ENCODE measurements around the gene ATP5F1D.

Gene ATP5F1D

DNA sequence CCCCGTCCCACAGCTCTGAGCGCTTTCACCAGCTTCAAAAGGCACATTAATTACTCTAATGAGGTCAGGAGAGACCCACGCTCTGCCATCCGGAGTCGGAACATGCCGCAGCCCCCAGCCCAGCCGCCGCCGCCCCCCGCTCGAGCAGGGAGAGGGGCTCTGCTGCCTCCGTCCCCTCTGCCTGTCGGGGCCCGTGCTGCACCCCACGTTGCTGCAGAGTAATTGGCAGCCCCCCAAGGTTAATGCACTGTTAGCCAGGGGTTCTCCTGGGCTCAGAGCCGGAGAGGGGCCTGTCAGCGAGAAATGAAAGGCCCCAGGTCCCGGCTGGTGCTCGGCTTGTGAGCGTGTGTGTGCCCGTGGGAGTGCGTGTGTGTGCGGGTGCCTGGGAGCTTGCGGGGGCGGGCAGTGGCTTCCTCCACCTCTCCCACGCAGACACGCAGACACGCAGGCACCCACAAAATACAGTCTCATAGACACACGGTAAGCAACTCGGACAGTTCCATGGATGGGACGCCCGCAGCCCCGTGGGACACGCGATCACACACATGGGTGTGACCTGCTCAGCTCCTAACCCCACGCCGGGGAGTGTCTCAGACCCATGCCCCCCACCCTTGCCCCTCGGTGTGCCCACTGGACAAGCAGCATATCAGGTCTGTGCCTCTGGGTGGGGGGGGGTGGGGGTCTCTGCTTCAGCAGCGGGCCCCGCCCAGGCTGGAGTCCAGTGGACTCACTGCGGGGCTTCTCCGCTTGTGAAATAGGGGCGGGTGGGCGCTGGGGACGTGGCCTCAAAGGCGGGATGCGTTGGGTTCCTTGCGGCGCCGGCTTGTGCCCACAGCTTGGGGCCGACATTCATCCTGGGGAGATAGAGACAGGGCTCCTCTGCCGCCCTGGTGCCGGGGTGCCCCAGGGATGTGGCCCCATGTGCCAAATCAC is 39.4 kb downstream of the ATP5F1D start:
- no peak overlapping the region for H3K4me3 ChIP-seq (ENCODE audit: low read depth in 1 of 2, low read length in 2 of 2)
- H3K9ac ChIP-seq (ENCODE audit: low read length) = no peak overlapping the region
- H3K27me3 ChIP-seq (ENCODE audit: control insufficient read depth in 1 of 2, insufficient read depth in 2 of 2, low read length in 2 of 2) = peaks cover 9 to 29% of the 10 kb centered on the region in 2 donors
- no peaks in the 10 kb centered on the region for H3K9me3 ChIP-seq (ENCODE audit: low read length)
- peaks cover 8% of the 10 kb centered on the region for H3K4me1 ChIP-seq (ENCODE audit: insufficient read depth, low read length)
- peaks cover 10% of the 10 kb centered on the region for H3K36me3 ChIP-seq (ENCODE audit: insufficient read depth, low read length)
- H3K27ac ChIP-seq (ENCODE audit: low read depth, low read length) = no peak overlapping the region

DNA sequence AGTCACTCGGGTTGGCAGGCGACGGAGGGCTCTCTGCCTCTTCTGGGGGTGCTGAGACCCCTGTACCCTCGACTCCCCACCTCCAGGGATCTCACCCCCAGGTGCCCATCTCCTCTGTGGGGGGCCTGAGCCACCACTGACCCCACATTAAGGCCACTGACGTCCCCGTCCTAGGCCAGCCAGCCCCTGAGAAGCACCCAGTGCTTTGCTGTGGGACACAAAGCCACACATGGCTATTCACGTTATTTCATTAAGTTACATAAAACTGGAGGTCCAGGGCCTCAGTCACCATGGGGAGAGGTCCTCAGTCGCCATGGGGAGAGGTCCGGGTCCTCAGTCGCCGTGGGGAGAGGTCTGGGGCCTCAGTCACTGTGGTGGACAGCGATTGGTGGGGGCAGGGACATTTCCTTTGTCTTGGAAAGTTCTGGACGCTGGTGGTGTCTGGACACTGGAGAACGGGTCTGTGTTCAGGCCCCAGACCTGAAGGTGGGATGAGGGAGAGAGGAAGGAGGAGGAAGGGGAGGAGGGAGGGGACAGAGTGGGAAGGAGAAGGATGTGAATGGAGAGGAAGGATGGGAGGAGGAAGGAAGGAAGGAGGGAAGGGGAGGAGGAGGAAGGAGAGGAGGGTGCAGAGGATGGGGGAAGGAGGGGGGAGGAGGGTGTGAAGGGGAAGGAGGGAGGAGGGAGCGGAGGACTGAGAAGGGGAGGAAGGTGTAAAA is 40.2 kb downstream of the ATP5F1D start:
- peaks cover 9 to 34% of the 10 kb centered on the region in 2 donors for H3K27me3 ChIP-seq (ENCODE audit: control insufficient read depth in 1 of 2, insufficient read depth in 2 of 2, low read length in 2 of 2)
- H3K4me1 ChIP-seq (ENCODE audit: insufficient read depth, low read length) = peaks cover 1% of the 10 kb centered on the region
- H3K9me3 ChIP-seq (ENCODE audit: low read length) = no peaks in the 10 kb centered on the region
- no peak overlapping the region for H3K4me3 ChIP-seq (ENCODE audit: low read depth in 1 of 2, low read length in 2 of 2)
- peaks cover 10% of the 10 kb centered on the region for H3K36me3 ChIP-seq (ENCODE audit: insufficient read depth, low read length)
- no peak overlapping the region for H3K27ac ChIP-seq (ENCODE audit: low read depth, low read length)
- no peak overlapping the region for H3K9ac ChIP-seq (ENCODE audit: low read length)

DNA sequence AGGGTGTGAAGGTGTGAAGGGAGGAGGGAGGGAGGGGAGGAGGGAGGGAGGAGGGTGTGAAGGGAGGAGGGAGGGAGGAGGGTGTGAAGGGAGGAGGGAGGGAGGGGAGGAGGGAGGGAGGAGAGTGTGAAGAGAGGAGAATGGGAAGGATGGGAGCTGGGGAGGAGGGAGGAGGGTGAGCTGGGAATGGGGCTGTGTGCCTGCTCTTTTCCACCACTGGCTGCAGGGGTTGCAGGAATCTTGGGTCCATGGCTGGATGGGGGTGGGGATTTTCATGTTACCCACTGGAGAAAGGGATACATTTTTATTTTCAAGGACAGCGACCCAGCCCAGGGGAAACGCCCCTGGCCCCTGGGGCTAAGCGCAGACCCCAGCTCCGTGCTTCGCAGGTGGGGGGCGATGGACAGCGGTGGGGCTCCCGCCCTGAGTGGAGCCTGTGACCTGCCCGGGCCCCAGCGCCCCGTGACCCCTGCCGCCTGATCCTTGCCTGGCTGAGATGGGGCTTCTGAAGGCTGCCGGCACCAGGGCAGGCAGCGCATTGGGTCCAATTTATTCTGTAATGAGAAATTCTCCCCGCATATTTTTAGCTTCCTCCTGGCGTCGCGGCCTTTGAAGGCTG is 41.1 kb downstream of the ATP5F1D start:
- Histone ChIP-seq H3K36me3 (ENCODE audit: insufficient read depth, low read length) (peaks cover 10% of the 10 kb centered on the region), H3K27ac (ENCODE audit: low read depth, low read length) (no peak overlapping the region), H3K4me1 (ENCODE audit: insufficient read depth, low read length) (no peaks in the 10 kb centered on the region)

DNA sequence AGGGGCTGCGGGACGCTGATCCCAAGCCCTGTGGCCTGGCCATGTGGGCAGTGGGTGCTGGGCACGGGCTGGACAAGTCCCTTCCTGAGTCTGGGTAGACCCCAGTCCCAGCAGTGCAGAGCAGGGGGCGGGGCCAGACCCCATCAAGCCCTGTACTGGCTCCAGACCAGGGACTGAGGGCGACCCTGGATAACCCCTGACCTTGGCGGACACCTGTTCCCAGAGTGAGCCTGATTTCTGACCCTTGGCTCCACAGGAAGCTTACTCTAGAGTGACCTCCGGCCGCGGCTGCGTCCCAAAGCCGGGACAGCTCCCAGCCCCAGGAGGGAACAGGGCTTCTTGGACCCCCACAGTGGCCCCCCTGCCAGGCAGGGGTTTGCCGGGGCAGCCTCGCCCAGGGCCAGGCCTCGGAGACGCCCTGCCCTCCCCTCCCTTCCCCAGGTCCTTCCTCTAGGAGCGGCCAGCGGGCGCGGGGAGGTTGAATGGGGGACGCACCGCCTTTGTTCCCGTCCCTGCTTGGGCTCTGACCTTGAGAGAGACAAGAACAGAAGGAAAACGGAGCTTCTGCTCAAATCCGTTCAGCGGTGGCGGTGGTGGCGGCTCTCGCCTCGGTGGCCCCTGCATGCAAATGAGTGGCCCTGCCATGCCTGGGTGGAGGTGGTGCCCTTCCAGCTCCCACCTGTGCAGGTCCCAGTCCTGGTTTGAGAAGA is 41.8 kb downstream of the ATP5F1D start:
- Histone ChIP-seq H3K27me3 (ENCODE audit: control insufficient read depth in 1 of 2, insufficient read depth in 2 of 2, low read length in 2 of 2) (peaks cover 9 to 50% of the 10 kb centered on the region in 2 donors), H3K9me3 (ENCODE audit: low read length) (no peaks in the 10 kb centered on the region), H3K4me1 (ENCODE audit: insufficient read depth, low read length) (no peaks in the 10 kb centered on the region), H3K4me3 (ENCODE audit: low read depth in 1 of 2, low read length in 2 of 2) (no peak overlapping the region), H3K9ac (ENCODE audit: low read length) (no peak overlapping the region), H3K27ac (ENCODE audit: low read depth, low read length) (no peak overlapping the region), H3K36me3 (ENCODE audit: insufficient read depth, low read length) (peaks cover 10% of the 10 kb centered on the region)

More for the DNA sequence above, 41.1 kb downstream of the ATP5F1D start:
- no peak overlapping the region for H3K9ac ChIP-seq (ENCODE audit: low read length)
- no peak overlapping the region for H3K4me3 ChIP-seq (ENCODE audit: low read depth in 1 of 2, low read length in 2 of 2)
- H3K27me3 ChIP-seq (ENCODE audit: control insufficient read depth in 1 of 2, insufficient read depth in 2 of 2, low read length in 2 of 2) = peaks cover 9 to 43% of the 10 kb centered on the region in 2 donors
- no peaks in the 10 kb centered on the region for H3K9me3 ChIP-seq (ENCODE audit: low read length)

DNA sequence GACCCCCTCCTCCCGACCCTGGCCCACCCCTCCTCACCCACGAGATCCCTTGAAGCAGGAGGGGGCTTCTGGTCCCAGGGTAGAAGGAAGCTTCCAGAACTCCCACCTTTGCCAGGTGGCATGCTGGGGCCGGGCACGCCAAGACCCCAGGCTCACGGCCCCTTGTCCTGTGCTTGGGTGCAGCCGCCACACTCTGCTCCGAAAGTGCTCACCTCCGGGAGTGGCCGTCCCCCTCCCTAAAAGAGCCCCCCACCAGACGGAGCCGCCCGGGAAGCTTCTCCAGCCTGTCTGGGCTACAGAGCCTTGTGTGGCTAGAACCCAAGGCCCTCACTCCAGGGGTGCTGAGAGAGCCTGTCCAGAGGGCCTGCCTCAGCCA is 42.4 kb downstream of the ATP5F1D start:
- Histone ChIP-seq H3K36me3 (ENCODE audit: insufficient read depth, low read length) (peaks cover 7% of the 10 kb centered on the region), H3K27ac (ENCODE audit: low read depth, low read length) (no peak overlapping the region), H3K4me1 (ENCODE audit: insufficient read depth, low read length) (no peaks in the 10 kb centered on the region), H3K9ac (ENCODE audit: low read length) (no peak overlapping the region), H3K9me3 (ENCODE audit: low read length) (no peaks in the 10 kb centered on the region), H3K27me3 (ENCODE audit: control insufficient read depth in 1 of 2, insufficient read depth in 2 of 2, low read length in 2 of 2) (peaks cover 9 to 55% of the 10 kb centered on the region in 2 donors), H3K4me3 (ENCODE audit: low read depth in 1 of 2, low read length in 2 of 2) (no peak overlapping the region)

DNA sequence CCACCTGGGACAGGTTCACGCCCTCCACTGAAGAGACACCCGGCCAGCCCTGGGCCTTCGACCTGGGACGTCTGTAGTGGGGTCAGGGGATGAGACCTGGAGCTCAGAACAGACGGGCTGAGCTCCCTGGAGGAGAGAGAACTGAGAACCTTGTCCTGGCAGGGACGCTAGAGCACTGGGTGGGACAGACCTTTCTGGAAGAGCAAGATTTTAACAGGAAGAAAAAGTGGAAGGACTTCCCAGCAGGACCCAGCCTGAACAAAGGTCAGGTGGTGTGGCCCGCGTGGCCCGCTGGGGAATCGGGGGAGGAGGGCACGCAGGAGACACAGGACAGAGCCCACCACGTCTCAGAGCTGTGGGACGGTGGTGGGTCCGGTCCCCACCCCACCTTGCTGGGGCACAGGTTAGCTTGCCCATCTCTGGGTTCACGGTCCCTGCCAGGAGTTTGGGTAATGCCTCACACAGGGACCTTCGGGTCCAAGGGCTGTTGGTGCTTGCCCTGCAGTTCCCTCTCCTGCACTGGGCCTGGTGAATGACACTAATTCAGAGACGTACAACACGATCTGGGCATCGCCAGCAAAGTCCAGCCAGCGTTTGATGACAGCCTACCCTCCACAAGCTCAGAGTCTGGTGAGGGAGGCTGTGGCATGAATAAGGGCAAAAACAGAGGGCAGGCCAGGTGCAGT is 42.9 kb downstream of the ATP5F1D start:
- H3K36me3 ChIP-seq (ENCODE audit: insufficient read depth, low read length) = peaks cover 2% of the 10 kb centered on the region
- no peak overlapping the region for H3K4me3 ChIP-seq (ENCODE audit: low read depth in 1 of 2, low read length in 2 of 2)
- H3K27me3 ChIP-seq (ENCODE audit: control insufficient read depth in 1 of 2, insufficient read depth in 2 of 2, low read length in 2 of 2) = peaks cover 9 to 61% of the 10 kb centered on the region in 2 donors
- no peaks in the 10 kb centered on the region for H3K4me1 ChIP-seq (ENCODE audit: insufficient read depth, low read length)
- no peak overlapping the region for H3K27ac ChIP-seq (ENCODE audit: low read depth, low read length)
- no peaks in the 10 kb centered on the region for H3K9me3 ChIP-seq (ENCODE audit: low read length)
- H3K9ac ChIP-seq (ENCODE audit: low read length) = no peak overlapping the region

DNA sequence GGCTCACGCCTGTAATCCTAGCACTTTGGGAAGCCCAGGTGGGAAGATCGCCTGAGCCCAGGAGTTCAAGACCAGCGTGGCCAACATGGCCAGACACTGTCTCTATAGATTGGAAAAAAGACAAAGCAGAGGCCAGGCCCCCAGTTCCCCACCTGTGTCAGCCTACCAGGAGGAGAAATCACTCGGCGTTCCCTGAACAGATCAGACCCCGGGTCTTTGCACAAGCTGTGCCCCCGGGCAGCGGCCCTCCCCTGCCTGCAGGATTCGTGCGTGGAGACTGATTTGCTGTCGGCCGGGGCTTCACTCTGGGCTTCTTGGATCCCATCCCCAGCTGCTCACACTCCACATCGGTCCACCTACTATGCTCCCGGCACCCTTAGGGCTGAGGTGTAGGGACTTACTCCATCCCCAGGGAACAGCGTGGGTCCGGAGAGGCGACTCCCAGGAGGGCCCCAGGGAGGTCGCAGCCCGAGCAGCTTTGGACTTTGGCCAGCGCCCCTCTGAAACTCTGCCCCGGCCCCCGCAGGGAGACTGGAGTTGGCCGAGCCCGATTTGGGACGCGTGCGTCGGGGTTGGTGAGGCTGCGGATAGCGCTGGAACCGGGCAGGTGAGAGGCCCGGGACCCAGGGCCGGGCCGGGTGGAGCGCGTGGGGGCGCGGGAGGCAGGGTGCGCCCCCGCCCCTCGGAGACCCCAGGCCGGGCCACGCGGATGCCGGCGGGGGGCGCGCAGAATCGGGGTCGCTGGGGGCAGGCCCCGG is 43.6 kb downstream of the ATP5F1D start:
- H3K27me3 ChIP-seq (ENCODE audit: control insufficient read depth in 1 of 2, insufficient read depth in 2 of 2, low read length in 2 of 2) = peaks cover 9 to 61% of the 10 kb centered on the region in 2 donors
- H3K9me3 ChIP-seq (ENCODE audit: low read length) = no peaks in the 10 kb centered on the region
- no peak overlapping the region for H3K27ac ChIP-seq (ENCODE audit: low read depth, low read length)
- H3K4me1 ChIP-seq (ENCODE audit: insufficient read depth, low read length) = no peaks in the 10 kb centered on the region
- H3K4me3 ChIP-seq (ENCODE audit: low read depth in 1 of 2, low read length in 2 of 2) = no peak overlapping the region
- no peak overlapping the region for H3K9ac ChIP-seq (ENCODE audit: low read length)
- no peaks in the 10 kb centered on the region for H3K36me3 ChIP-seq (ENCODE audit: insufficient read depth, low read length)

DNA sequence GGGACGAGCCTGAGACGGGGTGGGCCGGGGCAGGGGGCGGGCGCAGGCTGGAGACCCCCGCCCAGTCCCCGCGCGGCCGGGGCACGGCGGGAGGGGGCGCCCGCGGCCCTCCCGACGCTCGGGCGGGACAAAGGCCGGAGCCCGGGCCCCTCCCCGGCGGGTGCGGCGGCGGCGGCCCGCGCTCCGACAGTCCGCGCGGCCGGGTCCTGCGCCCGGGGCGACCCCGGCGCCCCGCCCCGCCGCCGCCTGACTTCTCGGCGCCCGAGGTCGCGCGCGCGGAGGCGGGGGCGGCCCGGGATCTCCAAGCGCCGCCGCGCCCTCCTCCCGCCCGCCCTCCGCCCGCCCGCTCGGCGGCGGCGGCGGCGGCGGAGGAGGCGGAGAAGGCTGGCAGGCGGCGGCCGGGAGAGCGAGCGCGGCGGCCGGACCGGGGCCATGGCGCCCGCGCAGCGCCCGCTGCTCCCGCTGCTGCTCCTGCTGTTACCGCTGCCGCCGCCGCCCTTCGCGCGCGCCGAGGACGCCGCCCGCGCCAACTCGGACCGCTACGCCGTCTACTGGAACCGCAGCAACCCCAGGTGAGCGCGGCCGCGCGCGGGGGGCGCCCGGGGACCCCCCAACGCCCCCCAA is 44.3 kb downstream of the ATP5F1D start, which contains the start of gene EFNA2:
EFNA2 (plus strand) TSS at position 137 of the 624 bp plus-strand sequence; CDS start at position 433, 296 bp downstream.
- Histone ChIP-seq H3K9me3 (ENCODE audit: low read length) (no peaks in the 10 kb centered on the region), H3K27ac (ENCODE audit: low read depth, low read length) (no peak within 1 kb of the TSS), H3K4me1 (ENCODE audit: insufficient read depth, low read length) (no peaks in the 10 kb centered on the region), H3K4me3 (ENCODE audit: low read depth in 1 of 2, low read length in 2 of 2) (no peak within 1 kb of the TSS), H3K36me3 (ENCODE audit: insufficient read depth, low read length) (no peaks in the 10 kb centered on the region), H3K9ac (ENCODE audit: low read length) (no peak within 1 kb of the TSS), H3K27me3 (ENCODE audit: control insufficient read depth in 1 of 2, insufficient read depth in 2 of 2, low read length in 2 of 2) (peaks cover 9 to 62% of the 10 kb centered on the region in 2 donors)

DNA sequence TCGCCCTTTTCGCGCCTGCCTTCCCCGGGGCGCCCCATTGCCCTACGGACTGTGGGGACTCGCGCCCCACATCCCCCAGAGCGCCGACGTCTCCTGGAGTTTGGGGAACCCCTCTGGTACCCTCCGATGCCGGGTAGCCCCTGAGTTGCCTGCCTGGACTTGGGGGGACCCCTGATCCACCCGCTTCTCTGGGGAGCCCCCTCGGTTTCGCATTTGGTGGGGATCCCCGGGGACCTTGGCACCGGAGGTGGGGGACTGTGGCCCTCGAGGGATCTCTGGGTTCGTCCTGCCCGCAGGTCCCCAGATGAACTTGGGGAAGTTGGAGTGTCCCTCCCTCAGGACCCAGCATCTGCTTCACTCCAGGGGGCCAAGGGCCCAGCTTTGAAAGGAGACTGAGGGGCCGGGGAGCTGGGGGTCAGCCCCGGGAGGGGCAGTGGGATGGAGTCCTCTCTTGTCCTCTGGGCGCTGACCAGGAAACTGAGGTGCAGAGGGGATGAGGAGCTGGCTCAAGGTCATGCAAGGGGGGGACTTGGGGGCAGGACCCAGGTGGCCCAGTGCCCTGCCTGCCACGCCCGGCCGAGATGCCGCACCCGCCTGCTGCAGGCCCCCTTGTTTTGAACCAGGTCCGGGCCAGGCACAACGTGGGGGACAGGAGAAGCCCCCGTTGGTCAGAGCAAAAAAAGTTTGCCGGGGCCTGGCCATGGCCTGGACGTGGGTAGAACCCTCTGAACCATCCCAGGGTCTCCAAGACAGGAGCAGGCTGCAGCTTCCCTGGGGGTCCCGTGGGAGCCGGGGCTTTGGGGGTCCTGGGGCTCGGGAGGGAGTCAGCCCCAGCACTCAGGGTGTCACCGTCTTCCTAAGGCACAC is 45.2 kb downstream of the ATP5F1D start:
- Histone ChIP-seq H3K4me3 (ENCODE audit: low read depth in 1 of 2, low read length in 2 of 2) (no peak overlapping the region), H3K9me3 (ENCODE audit: low read length) (no peaks in the 10 kb centered on the region), H3K27ac (ENCODE audit: low read depth, low read length) (no peak overlapping the region), H3K4me1 (ENCODE audit: insufficient read depth, low read length) (no peaks in the 10 kb centered on the region), H3K36me3 (ENCODE audit: insufficient read depth, low read length) (no peaks in the 10 kb centered on the region), H3K27me3 (ENCODE audit: control insufficient read depth in 1 of 2, insufficient read depth in 2 of 2, low read length in 2 of 2) (peaks cover 9 to 70% of the 10 kb centered on the region in 2 donors), H3K9ac (ENCODE audit: low read length) (no peak overlapping the region)
